IPS-NIHi7 (cell line): ENCODE measurements around the gene CUL3.
"Not testable (repeated sequence)": the region's sequence is repeated elsewhere in the genome, so short reads cannot be mapped to it uniquely, and the experiment has no call there.

Experiments used
- DNase-seq: peaks from one replicate; pipeline ENCODE4 v3.0.0; 2012; ENCODE audit warnings: mixed read lengths; ENCODE audit errors: extremely low spot score

The CUL3 gene

GRCh38 chr2:224543939-224544338 is 41.2 kb downstream of the CUL3 start:
- DNase-seq = no peak

- no peak for DNase-seq
Observed at GRCh38 chr2:224538561-224539138, 46.5 kb downstream of the CUL3 start.

- no peak for DNase-seq
Observed at GRCh38 chr2:224532931-224533330, 52.2 kb downstream of the CUL3 start.

GRCh38 chr2:224532441-224532840 is 52.7 kb downstream of the CUL3 start:
- no peak for DNase-seq

- no peak for DNase-seq
Observed at GRCh38 chr2:224528171-224528570, 57.0 kb downstream of the CUL3 start.

- no peak for DNase-seq
Observed at GRCh38 chr2:224525774-224526173, 59.4 kb downstream of the CUL3 start.

GRCh38 chr2:224524657-224525056 is 60.5 kb downstream of the CUL3 start:
- no peak for DNase-seq

- DNase-seq = no peak
Observed at GRCh38 chr2:224523626-224524577, 61.3 kb downstream of the CUL3 start.

GRCh38 chr2:224522483-224522882 is 62.7 kb downstream of the CUL3 start:
- DNase-seq = not testable (repeated sequence)

GRCh38 chr2:224520064-224520463 is 65.1 kb downstream of the CUL3 start:
- no peak for DNase-seq

GRCh38 chr2:224518806-224519580 is 66.2 kb downstream of the CUL3 start:
- no peak for DNase-seq

- no peak for DNase-seq
Observed at GRCh38 chr2:224517963-224518362, 67.2 kb downstream of the CUL3 start.

GRCh38 chr2:224516393-224516792 is 68.8 kb downstream of the CUL3 start:
- DNase-seq = not testable (repeated sequence)

- DNase-seq = no peak
Observed at GRCh38 chr2:224513991-224514390, 71.2 kb downstream of the CUL3 start.

- no peak for DNase-seq
Observed at GRCh38 chr2:224507789-224508188, 77.4 kb downstream of the CUL3 start.

GRCh38 chr2:224506494-224506893 is 78.7 kb downstream of the CUL3 start:
- no peak for DNase-seq

GRCh38 chr2:224498991-224499390 is 86.2 kb downstream of the CUL3 start:
- no peak for DNase-seq

GRCh38 chr2:224492531-224492930 is 92.6 kb downstream of the CUL3 start:
- DNase-seq = no peak

- DNase-seq = not testable (repeated sequence)
Observed at GRCh38 chr2:224487940-224488339, 97.2 kb downstream of the CUL3 start.

- peak; percentile 26 for DNase-seq
Observed at GRCh38 chr2:224485081-224486014, 99.8 kb downstream of the CUL3 start.

GRCh38 chr2:224479826-224480225 is 105.3 kb downstream of the CUL3 start:
- DNase-seq = no peak
